GF-D8 (cell line): ENCODE results near the gene BMERB1.
"Not testable (repeated sequence)": the region's sequence is repeated elsewhere in the genome, so short reads cannot be mapped to it uniquely, and the experiment has no call there.

Experiments used
- DNase-seq: peaks from one replicate; lab custom pipeline; 2025; lab: John Stamatoyannopoulos, UW

The BMERB1 gene

GRCh38 chr16:15425861-15426260 lies 8.5 kb upstream of the BMERB1 start:
- no peak for DNase-seq

DNA sequence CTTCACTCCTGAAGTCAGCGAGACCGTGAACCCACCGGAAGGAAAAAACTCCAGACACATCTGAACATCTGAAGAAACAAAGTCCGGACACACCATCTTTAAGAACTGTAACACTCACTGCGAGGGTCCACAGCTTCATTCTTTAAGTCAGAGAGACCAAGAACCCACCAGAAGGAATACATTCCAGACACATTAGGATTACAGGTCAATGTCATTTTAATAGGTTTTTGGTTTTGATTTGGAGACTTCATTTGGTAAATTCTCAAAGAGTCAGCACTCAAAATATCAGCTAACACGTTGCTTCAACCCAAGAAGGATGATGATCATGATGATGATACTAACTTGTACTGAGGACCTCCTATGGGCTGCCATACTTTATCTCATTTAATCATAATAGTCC lies 7.6 kb upstream of the BMERB1 start:
- DNase-seq = no peak

DNA sequence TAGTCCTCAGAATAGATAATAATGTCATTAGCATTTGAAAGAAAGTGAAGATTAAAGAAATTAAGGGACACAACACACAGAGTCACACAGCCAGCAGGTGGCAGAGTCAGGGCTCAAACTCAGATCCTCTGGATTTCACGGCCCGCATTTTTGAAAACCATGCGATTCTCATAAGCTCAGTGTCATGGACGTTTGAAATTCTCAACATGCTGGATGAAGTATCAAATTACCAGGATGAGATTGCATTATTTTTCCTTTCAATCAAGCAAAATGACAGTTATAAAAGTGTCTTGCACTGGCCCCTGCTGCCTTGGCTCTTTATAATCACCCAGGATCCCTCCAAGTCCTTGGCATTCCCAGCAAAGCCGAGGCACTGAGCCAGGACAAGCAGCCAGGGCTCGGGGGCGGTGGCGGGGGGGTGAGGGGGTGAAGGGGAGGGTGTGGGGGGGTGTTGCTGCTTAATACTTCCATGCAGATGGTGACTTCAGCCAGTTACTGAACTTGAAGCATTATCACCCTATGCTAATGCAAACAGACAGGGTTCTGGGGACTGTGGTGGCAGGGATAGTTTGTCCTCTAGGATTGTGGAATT lies 6.6 kb upstream of the BMERB1 start:
- no peak for DNase-seq

DNA sequence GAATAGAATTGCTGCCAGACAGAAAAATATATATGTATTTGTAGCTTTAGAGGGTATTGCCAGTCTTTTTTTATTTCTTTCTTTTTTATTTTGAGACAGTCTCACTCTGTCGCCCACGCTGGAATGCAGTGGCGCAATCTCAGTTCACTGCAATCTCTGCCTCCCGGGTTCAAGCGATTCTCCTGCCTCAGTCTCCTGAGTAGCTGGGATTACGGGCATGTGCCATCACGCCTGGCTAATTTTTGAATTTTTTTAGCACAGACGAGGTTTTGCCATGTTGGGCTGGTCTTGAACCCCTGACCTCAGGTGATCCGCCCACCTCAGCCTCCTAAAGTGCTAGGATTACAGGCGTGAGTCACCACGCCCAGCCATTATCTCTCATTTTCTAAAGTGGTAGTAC lies 3.5 kb upstream of the BMERB1 start:
- DNase-seq = not testable (repeated sequence)

GRCh38 chr16:15434079-15434424 lies 336 bp upstream of the BMERB1 start:
- DNase-seq = no peak

GRCh38 chr16:15435216-15435864 lies 952 bp downstream of the BMERB1 start:
- no peak for DNase-seq

DNA sequence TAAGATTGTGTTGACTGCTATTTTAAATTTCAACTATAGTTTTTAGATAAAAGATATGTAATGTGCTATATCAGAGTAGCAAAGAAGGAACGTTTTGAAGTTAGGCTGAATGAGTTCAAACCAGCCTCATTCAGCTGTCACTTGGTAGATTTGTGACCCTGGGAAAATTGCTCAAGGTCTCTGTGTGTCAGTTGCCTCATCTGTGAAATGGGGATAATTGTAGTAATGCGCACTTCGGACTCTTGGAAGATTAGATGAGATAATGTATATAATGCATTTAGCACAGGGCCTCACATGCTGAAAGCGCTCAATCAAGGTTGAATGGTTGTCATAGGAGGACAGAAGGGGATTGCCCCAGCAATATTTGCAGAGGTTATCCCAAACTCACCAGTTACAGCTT lies 4.7 kb downstream of the BMERB1 start:
- DNase-seq = no peak

DNA sequence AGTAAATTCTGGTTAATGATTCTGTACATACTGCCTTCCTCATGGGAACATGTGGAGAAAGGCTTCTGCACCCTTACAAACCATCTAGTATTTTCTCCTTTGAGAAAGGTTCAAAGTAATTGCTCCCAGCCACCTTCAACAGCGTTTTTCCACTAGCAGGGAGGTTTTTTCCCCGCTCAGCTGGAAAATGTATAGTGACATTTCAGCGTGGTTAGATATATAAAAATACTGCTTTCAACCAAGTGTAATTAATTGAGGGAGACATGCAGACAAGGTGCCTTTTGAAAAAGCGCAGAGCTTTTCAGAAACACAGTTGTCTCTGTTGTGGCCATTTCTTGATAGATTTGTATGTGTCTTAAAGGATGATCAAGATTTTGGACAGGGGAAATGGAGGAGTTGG lies 5.1 kb downstream of the BMERB1 start:
- DNase-seq = no peak

DNA sequence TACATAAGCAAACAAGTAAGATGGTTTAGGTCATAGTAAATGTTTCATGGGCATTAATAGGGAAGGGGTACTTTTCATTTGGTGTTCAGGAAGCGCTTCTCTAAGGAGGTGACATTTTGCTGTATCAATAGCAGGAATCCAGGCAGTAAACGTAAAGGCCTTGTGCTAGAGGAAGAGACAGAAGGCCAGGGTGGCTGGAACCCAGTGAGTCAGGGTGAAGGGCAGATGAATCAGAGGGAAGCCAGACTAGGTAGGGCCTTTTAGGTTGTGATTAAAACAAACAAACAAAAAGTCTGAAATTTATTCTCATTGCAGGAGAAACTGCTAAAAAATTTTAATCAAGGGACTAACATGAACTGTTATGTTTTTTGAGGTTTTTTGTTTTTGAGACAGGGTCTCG lies 6.5 kb downstream of the BMERB1 start:
- no peak for DNase-seq

- not testable (repeated sequence) for DNase-seq
These were observed 7.8 kb downstream of the BMERB1 start for GRCh38 chr16:15442140-15442539.

DNA sequence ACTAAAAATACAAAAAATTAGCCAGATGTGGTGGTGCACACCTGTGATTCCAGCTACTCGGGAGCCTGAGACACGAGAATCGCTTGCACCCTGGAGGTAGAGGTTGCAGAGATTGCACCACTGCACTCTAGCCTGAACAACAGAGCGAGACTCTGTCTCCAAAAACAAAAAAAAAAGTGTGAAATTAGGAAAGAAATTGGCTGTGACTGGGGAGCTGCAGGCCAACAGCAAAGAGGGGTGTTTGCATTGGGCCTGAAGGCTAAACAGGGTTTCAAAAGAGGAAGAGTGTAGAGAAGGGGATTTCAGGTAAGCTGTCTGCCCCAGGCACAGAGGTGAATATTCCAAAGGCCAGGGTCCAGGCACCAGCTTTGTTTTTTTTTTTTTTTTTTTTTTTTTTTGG lies 9.4 kb downstream of the BMERB1 start:
- DNase-seq = no peak

GRCh38 chr16:15444264-15444663 lies 9.9 kb downstream of the BMERB1 start:
- DNase-seq = no peak

- DNase-seq = no peak
These were observed 11.1 kb downstream of the BMERB1 start for GRCh38 chr16:15445450-15445849.

- no peak for DNase-seq
These were observed 12.5 kb downstream of the BMERB1 start for GRCh38 chr16:15446901-15447300.

DNA sequence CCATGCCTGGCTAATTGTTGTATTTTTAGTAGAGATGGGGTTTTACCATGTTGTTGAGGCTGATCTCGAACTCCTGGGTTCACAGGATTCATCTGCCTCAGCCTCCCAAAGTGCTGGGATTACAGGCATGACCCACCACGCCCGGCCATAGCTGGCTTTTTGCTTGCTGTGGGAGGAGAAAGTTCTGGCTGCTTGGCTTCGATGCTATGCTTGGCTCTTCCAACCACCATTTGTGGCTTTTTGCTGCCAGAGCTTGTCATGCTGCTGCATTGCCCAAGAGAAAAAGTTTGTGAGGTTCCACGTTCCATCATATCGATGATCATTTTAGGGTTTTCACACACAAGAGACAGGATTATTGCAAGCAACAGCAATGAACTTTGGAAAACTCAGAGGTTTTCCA lies 16.2 kb downstream of the BMERB1 start:
- DNase-seq = no peak

DNA sequence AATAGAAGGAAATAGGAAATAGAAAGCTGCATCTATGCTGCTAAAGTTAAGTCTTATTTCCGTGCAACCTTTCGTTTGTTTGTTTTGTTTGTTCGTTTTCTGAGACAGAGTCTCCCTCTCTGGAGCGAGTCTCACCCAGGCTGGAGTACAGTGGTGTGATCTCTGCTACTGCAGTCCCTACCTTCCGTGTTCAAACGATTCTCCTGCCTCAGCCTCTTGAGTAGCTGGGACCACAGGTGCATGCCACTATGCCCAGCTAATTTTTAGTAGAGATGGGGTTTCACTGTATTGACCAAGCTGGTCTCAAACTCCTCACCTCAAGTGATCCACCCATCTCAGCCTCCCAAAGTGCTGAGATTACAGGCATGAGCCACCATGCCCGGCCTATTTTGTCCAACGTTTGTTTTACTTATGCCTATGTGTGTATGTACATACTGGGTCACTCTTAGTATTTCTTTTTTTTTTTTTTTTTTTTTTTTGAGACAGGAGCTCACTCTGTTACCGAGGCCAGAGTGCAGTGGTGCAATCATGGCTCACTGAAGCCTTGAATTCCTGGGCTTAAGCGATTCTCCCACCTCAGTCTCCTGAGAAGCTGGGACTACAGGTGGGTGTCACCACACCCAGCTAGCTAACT lies 16.8 kb downstream of the BMERB1 start:
- DNase-seq = no peak

- no peak for DNase-seq
These were observed 18.0 kb downstream of the BMERB1 start for GRCh38 chr16:15452246-15452855.

GRCh38 chr16:15453296-15453695 lies 18.9 kb downstream of the BMERB1 start:
- not testable (repeated sequence) for DNase-seq

DNA sequence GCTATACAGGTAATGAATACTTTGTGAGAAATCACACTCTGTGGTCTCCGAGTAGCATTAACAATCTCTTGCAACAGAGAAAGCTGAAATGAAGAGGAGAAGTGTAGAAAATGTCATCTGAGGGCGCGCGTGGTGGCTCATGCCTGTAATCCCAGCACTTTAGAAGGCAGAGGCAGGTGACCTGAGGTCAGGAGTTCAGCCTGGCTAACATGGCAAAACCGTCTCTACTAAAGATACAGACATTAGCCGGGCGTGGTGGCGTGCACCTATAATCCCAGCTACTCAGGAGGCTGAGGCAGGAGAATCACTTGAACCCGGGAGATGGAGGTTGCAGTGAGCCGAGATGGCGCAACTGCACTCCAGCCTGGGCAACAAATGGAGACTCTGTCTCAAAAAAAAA lies 20.5 kb downstream of the BMERB1 start:
- DNase-seq = not testable (repeated sequence)

- DNase-seq = no peak
These were observed 23.0 kb downstream of the BMERB1 start for GRCh38 chr16:15457400-15457799.

DNA sequence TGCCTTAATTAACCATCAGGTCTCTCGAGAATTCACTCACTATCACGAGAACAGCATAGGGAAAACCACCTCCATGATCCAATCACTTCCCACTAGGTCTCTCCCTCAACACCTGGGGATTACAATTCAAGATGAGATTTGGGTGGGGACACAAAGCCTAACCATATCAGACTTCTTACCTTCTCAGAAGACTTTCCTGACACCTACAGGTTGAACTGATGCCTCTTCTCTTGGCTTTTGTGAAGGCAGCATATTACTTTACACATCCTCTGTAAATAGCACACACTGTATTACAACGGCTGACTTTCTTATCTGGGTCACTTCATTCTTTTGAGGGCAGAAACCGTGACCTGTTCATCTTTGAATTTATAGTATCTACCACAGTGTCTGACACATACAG lies 23.6 kb downstream of the BMERB1 start:
- DNase-seq = no peak

DNA sequence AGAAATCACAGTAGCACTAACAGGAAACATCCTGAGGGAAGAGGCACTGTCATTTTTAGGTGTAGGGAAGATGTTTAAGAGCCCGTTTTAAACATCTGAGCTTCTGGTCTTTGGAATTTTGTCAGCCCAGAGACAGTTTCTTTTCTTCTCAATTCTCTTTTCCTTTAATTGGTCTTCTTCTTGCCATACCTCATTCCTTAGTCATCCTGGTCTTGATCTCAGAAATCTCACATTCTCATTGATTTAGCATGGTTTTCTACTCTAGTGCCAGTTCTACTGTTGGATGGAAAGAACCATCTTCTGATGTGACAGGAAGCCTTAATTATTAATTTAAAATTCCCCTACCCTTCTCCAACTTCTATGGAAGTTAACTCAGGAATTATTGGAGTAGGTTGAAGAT lies 25.4 kb downstream of the BMERB1 start:
- no peak for DNase-seq

DNA sequence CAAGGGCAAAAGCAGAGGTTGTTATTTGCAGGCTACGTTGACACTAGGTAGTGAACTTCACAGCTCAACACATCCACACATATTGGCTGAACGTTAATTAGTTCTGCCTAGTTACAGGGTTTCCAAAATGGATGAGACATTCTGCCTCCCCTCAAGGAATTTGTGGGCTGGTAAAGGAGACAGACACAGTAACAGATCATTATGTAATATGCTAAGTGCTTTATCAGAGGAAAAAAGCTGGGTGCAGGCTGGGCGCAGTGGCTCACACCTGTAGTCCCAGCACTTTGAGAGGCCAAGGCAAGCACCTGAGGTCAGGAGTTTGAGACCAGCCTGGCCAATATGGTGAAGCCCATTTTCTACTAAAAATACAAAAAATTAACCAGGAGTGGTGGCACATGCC lies 26.2 kb downstream of the BMERB1 start:
- no peak for DNase-seq
